ENCODE measurements around the gene KCNE1. TPM values are rescaled to one million over a fixed set of nuclear protein-coding genes. Genes with fewer than 3 reads are reported as not detected.

The KCNE1 gene
- total and polyA plus RNA-seq, 2 donors (not counting 1 experiment from before 2014, with no cell fraction given): 0.33 to 0.45 TPM

GRCh38 chr21:34504595-34504994 lies 7.4 kb downstream of the KCNE1 start:
- Histone ChIP-seq H3K79me2 (ENCODE audit: control insufficient read depth, insufficient read depth, low read length) (no peaks in the 10 kb centered on the region), H4K20me1 (ENCODE audit: control insufficient read depth, extremely low read depth, insufficient read depth, low read length) (no peaks in the 10 kb centered on the region), H3K27me3 (ENCODE audit: control insufficient read depth, insufficient read depth, low read length) (peaks cover 3% of the 10 kb centered on the region), H3K27ac (ENCODE audit: insufficient read depth, low read length) (no peak overlapping the region), H3K9me3 (ENCODE audit: control insufficient read depth, insufficient read depth, low read depth, low read length) (no peaks in the 10 kb centered on the region), H3K9ac (ENCODE audit: insufficient read depth, low read length) (no peak overlapping the region), H3K4me1 (ENCODE audit: control insufficient read depth, extremely low read depth, insufficient read depth, low read length) (no peaks in the 10 kb centered on the region), H2AFZ (ENCODE audit: low read length) (no peak overlapping the region), H3K4me2 (ENCODE audit: extremely low read depth, insufficient read depth, low read length) (no peak overlapping the region), H3K36me3 (ENCODE audit: control insufficient read depth, insufficient read depth, low read length) (no peaks in the 10 kb centered on the region), H3K4me3 (replicated peaks in 1 of 4; ENCODE audit: control extremely low read depth in 1 of 4, insufficient read depth in 1 of 4, low read depth in 3 of 4, low read length in 4 of 4) (no peak overlapping the region)
- TF ChIP-seq, protein P1, sequence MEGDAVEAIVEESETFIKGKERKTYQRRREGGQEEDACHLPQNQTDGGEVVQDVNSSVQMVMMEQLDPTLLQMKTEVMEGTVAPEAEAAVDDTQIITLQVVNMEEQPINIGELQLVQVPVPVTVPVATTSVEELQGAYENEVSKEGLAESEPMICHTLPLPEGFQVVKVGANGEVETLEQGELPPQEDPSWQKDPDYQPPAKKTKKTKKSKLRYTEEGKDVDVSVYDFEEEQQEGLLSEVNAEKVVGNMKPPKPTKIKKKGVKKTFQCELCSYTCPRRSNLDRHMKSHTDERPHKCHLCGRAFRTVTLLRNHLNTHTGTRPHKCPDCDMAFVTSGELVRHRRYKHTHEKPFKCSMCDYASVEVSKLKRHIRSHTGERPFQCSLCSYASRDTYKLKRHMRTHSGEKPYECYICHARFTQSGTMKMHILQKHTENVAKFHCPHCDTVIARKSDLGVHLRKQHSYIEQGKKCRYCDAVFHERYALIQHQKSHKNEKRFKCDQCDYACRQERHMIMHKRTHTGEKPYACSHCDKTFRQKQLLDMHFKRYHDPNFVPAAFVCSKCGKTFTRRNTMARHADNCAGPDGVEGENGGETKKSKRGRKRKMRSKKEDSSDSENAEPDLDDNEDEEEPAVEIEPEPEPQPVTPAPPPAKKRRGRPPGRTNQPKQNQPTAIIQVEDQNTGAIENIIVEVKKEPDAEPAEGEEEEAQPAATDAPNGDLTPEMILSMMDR (conservative IDR thresholded peaks at IDR 0.05 in 1 of 2, IDR thresholded peaks at IDR 0.05 in 1 of 2; ENCODE audit: low read depth in 1 of 2, low read length in 2 of 2): no peak
- no peak for TF ChIP-seq EZH2 (IDR thresholded peaks at IDR 0.05; ENCODE audit: low read length, missing control alignments)
- peak in 1 of 2 donors; percentile 46 for DNase-seq (ENCODE audit: low read depth in 2 of 2)

- Histone ChIP-seq H2AFZ (ENCODE audit: low read length) (no peak overlapping the region), H3K4me2 (ENCODE audit: extremely low read depth, insufficient read depth, low read length) (no peak overlapping the region), H3K4me3 (replicated peaks in 1 of 4; ENCODE audit: control extremely low read depth in 1 of 4, insufficient read depth in 1 of 4, low read depth in 3 of 4, low read length in 4 of 4) (no peak overlapping the region), H3K79me2 (ENCODE audit: control insufficient read depth, insufficient read depth, low read length) (no peaks in the 10 kb centered on the region), H4K20me1 (ENCODE audit: control insufficient read depth, extremely low read depth, insufficient read depth, low read length) (no peaks in the 10 kb centered on the region), H3K27me3 (ENCODE audit: control insufficient read depth, insufficient read depth, low read length) (peaks cover 8% of the 10 kb centered on the region), H3K9ac (ENCODE audit: insufficient read depth, low read length) (no peak overlapping the region), H3K27ac (ENCODE audit: insufficient read depth, low read length) (no peak overlapping the region), H3K4me1 (ENCODE audit: control insufficient read depth, extremely low read depth, insufficient read depth, low read length) (no peaks in the 10 kb centered on the region), H3K9me3 (ENCODE audit: control insufficient read depth, insufficient read depth, low read depth, low read length) (no peaks in the 10 kb centered on the region), H3K36me3 (ENCODE audit: control insufficient read depth, insufficient read depth, low read length) (no peaks in the 10 kb centered on the region)
- no peak for DNase-seq (ENCODE audit: low read depth in 2 of 2)
- no peak for TF ChIP-seq EZH2 (IDR thresholded peaks at IDR 0.05; ENCODE audit: low read length, missing control alignments)
- TF ChIP-seq, protein P1 (conservative IDR thresholded peaks at IDR 0.05 in 1 of 2, IDR thresholded peaks at IDR 0.05 in 1 of 2; ENCODE audit: low read depth in 1 of 2, low read length in 2 of 2): no peak
Observed at GRCh38 chr21:34502480-34503106, 9.4 kb downstream of the KCNE1 start.

DNA sequence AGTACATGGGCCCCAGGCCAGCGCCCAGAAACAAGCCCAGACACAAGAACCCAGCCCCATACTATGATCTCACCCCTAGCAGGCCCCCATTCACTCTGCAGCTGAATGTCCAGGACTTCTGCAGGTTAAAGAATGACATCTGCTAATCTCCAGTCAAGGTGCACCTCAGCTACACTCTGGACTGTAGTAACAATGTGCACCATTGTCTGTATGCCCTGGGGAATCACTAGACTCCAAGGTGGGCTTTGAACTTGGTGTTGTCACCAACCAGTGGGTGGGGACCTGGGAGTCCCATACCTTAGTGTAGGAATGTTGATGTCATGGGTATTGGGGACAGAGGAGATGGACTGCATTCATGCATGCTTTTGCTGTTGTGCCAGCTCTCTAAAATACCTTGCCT lies 10.3 kb downstream of the KCNE1 start:
- H3K9ac ChIP-seq (ENCODE audit: insufficient read depth, low read length): no peak overlapping the region
- H3K9me3 ChIP-seq (ENCODE audit: control insufficient read depth, insufficient read depth, low read depth, low read length): no peaks in the 10 kb centered on the region
- H3K4me1 ChIP-seq (ENCODE audit: control insufficient read depth, extremely low read depth, insufficient read depth, low read length): no peaks in the 10 kb centered on the region
- H3K27ac ChIP-seq (ENCODE audit: insufficient read depth, low read length): no peak overlapping the region
- H3K4me2 ChIP-seq (ENCODE audit: extremely low read depth, insufficient read depth, low read length): no peak overlapping the region
- H4K20me1 ChIP-seq (ENCODE audit: control insufficient read depth, extremely low read depth, insufficient read depth, low read length): no peaks in the 10 kb centered on the region
- peaks cover 8% of the 10 kb centered on the region for H3K27me3 ChIP-seq (ENCODE audit: control insufficient read depth, insufficient read depth, low read length)
- no peaks in the 10 kb centered on the region for H3K79me2 ChIP-seq (ENCODE audit: control insufficient read depth, insufficient read depth, low read length)
- H3K4me3 ChIP-seq (replicated peaks in 1 of 4; ENCODE audit: control extremely low read depth in 1 of 4, insufficient read depth in 1 of 4, low read depth in 3 of 4, low read length in 4 of 4): no peak overlapping the region
- TF ChIP-seq EZH2 (IDR thresholded peaks at IDR 0.05; ENCODE audit: low read length, missing control alignments): no peak
- H3K36me3 ChIP-seq (ENCODE audit: control insufficient read depth, insufficient read depth, low read length): no peaks in the 10 kb centered on the region
- no peak overlapping the region for H2AFZ ChIP-seq (ENCODE audit: low read length)
- no peak for DNase-seq (ENCODE audit: low read depth in 2 of 2)

Measured in fibroblast of lung (primary cell).